Erythroblast (primary cell): ENCODE results near the gene CACNA2D2.

Experiments
- DNase-seq, 2 experiments: peaks; one replicate each; lab custom pipeline; 2025; lab: John Stamatoyannopoulos, UW
- GATA1 ChIP-seq: IDR thresholded peaks from 2 replicates; pipeline ENCODE4 v1.6.1; 2011; ENCODE audit warnings: low read depth, mild to moderate bottlenecking, control low read depth, low read length, moderate library complexity
- POLR2A ChIP-seq: IDR thresholded peaks from 2 replicates; pipeline ENCODE4 v1.6.1; 2011; ENCODE audit warnings: mild to moderate bottlenecking, low read length

Gene CACNA2D2

GRCh38 chr3:50370594-50370993, 132.8 kb downstream of the CACNA2D2 start:
- peak; percentile 41 to 58 for DNase-seq

GRCh38 chr3:50369012-50369670, 134.3 kb downstream of the CACNA2D2 start:
- DNase-seq: peak; percentile 35 to 40
- TF ChIP-seq POLR2A (no peak), GATA1 (no peak)

More at GRCh38 chr3:50370594-50370993, 132.8 kb downstream of the CACNA2D2 start:
- TF ChIP-seq POLR2A: no peak
- TF ChIP-seq GATA1: no peak

GRCh38 chr3:50365842-50366220, 137.6 kb downstream of the CACNA2D2 start:
- no peak for DNase-seq
- TF ChIP-seq GATA1: no peak
- TF ChIP-seq POLR2A: no peak

- DNase-seq: peak; percentile 85 to 93
- TF ChIP-seq GATA1 (no peak), POLR2A (no peak)
These were observed 138.2 kb downstream of the CACNA2D2 start for GRCh38 chr3:50365080-50365841.

GRCh38 chr3:50364573-50365079, 138.8 kb downstream of the CACNA2D2 start:
- DNase-seq: peak in 1 of 2 experiments; percentile 67
- TF ChIP-seq GATA1: no peak
- no peak for TF ChIP-seq POLR2A

- TF ChIP-seq POLR2A (no peak), GATA1 (no peak)
- no peak for DNase-seq
These were observed 143.7 kb downstream of the CACNA2D2 start for GRCh38 chr3:50359760-50360110.

- peak; percentile 88 for TF ChIP-seq POLR2A
- no peak for TF ChIP-seq GATA1
- DNase-seq: peak; percentile 97 to 98
These were observed 144.3 kb downstream of the CACNA2D2 start, which contains the start of gene TMEM115 for GRCh38 chr3:50358911-50359759. Gene TMEM115, minus strand, starts transcription at chr3:50359521. Its CDS starts 458 bp downstream, at chr3:50359063.

- no peak for TF ChIP-seq GATA1
- no peak for TF ChIP-seq POLR2A
- DNase-seq: no peak
These were observed 145.0 kb downstream of the CACNA2D2 start for GRCh38 chr3:50358355-50358910.

- peak; percentile 50 for DNase-seq
- TF ChIP-seq GATA1 (no peak), POLR2A (no peak)
These were observed 146.0 kb downstream of the CACNA2D2 start for GRCh38 chr3:50357481-50357880.

GRCh38 chr3:50356553-50356952, 146.9 kb downstream of the CACNA2D2 start:
- no peak for TF ChIP-seq POLR2A
- no peak for TF ChIP-seq GATA1
- peak; percentile 71 for DNase-seq

GRCh38 chr3:50355829-50356552, 147.4 kb downstream of the CACNA2D2 start:
- TF ChIP-seq GATA1: no peak
- TF ChIP-seq POLR2A: no peak
- DNase-seq: no peak

- TF ChIP-seq GATA1: no peak
- no peak for TF ChIP-seq POLR2A
These were observed 148.6 kb downstream of the CACNA2D2 start for GRCh38 chr3:50354850-50355249.

GRCh38 chr3:50354186-50354764, 149.2 kb downstream of the CACNA2D2 start:
- DNase-seq: peak; percentile 71 to 86
- TF ChIP-seq GATA1 (peak; percentile 23), POLR2A (no peak)

More at GRCh38 chr3:50354850-50355249, 148.6 kb downstream of the CACNA2D2 start:
- no peak for DNase-seq
